IMR-90 (cell line): ENCODE measurements around the gene ABTB2. TPM values are rescaled to one million over a fixed set of nuclear protein-coding genes. Genes with fewer than 3 reads are reported as not detected.

Experiments used
- ATAC-seq: fragments of 200-7000 bp; cut with Tn5 transposase; 2 replicates; pipeline ENCODE4 v1.9.1; 2020; ENCODE audit warnings: low read depth, mild to moderate bottlenecking, moderate library complexity
- BruUV-seq: library from RNA; stranded (reverse); fragments of 400-500 nt; replicated peaks from 2 replicates; lab custom pipeline; 2021; lab: Mats Ljungman, UMichigan
- CTCF ChIA-PET: fragments of 300-600 bp; formaldehyde crosslinking; extraction: SDS; loops from one replicate; lab custom pipeline; 2021; ENCODE audit warnings: antibody characterized with exemption; lab: Yijun Ruan, JAX
- POLR2A ChIA-PET: fragments of 300-600 bp; sonication (Branson Sonifier 250); formaldehyde crosslinking; loops from one replicate; lab custom pipeline; 2022; ENCODE audit warnings: antibody characterized with exemption; ENCODE audit not compliant: unreplicated experiment; lab: Charles Lee
- DNase-seq: peaks from one replicate; pipeline ENCODE4 v3.0.0; 2013
- H2AFZ ChIP-seq: replicated peaks from 2 replicates; pipeline ENCODE3; 2013; ENCODE audit warnings: low read length, mild to moderate bottlenecking; ENCODE audit not compliant: poor library complexity
- H2AK5ac ChIP-seq: 2 replicates; pipeline ENCODE4 v1.6.1; 2013; ENCODE audit warnings: low read depth, low read length, inconsistent platforms
- H2AK9ac ChIP-seq: replicated peaks from 2 replicates; pipeline ENCODE3; 2013; ENCODE audit warnings: mild to moderate bottlenecking, low read depth, low read length, moderate library complexity; ENCODE audit not compliant: poor library complexity
- H2BK120ac ChIP-seq: 2 replicates; pipeline ENCODE4 v1.6.1; 2013; ENCODE audit warnings: low read depth, low read length, inconsistent platforms
- H2BK15ac ChIP-seq: 3 replicates; pipeline ENCODE4 v1.6.1; 2013; ENCODE audit warnings: low read depth, low read length, inconsistent platforms
- H2BK20ac ChIP-seq: 2 replicates; pipeline ENCODE4 v1.6.1; 2013; ENCODE audit warnings: low read depth, mild to moderate bottlenecking, inconsistent platforms, low read length, moderate library complexity
- H2BK5ac ChIP-seq: 2 replicates; pipeline ENCODE4 v1.6.1; 2013; ENCODE audit warnings: mild to moderate bottlenecking, low read depth, low read length, inconsistent platforms; ENCODE audit not compliant: poor library complexity, severe bottlenecking
- H3K14ac ChIP-seq: replicated peaks from 2 replicates; pipeline ENCODE4 v1.6.1; 2013; ENCODE audit warnings: low read depth, low read length, inconsistent platforms
- H3K18ac ChIP-seq: 2 replicates; pipeline ENCODE4 v1.6.1; 2013; ENCODE audit warnings: low read depth, low read length, control low read depth
- H3K23ac ChIP-seq: 2 replicates; pipeline ENCODE4 v1.6.1; 2013; ENCODE audit warnings: low read depth, low read length, inconsistent platforms
- H3K27ac ChIP-seq: 2 replicates; pipeline ENCODE4 v1.5.1; 2013; ENCODE audit warnings: mild to moderate bottlenecking, control low read depth, low read length; ENCODE audit not compliant: insufficient read depth
- H3K27me3 ChIP-seq: 2 replicates; pipeline ENCODE4 v1.6.1; 2013; ENCODE audit warnings: low read length; ENCODE audit not compliant: control insufficient read depth, insufficient read depth
- H3K36me3 ChIP-seq: 2 replicates; pipeline ENCODE4 v1.6.1; 2013; ENCODE audit warnings: low read length, mixed read lengths; ENCODE audit not compliant: control insufficient read depth, insufficient read depth
- H3K4ac ChIP-seq: 2 replicates; pipeline ENCODE4 v1.6.1; 2013; ENCODE audit warnings: low read depth, low read length, inconsistent platforms
- H3K4me1 ChIP-seq: 2 replicates; pipeline ENCODE4 v1.6.1; 2013; ENCODE audit warnings: low read length, mixed read lengths; ENCODE audit not compliant: control insufficient read depth, insufficient read depth
- H3K4me2 ChIP-seq: 2 replicates; pipeline ENCODE4 v1.6.1; 2013; ENCODE audit warnings: low read depth, mild to moderate bottlenecking, control low read depth, low read length, moderate library complexity
- H3K4me3 ChIP-seq: 2 replicates; pipeline ENCODE4 v1.5.1; 2013; ENCODE audit warnings: low read depth, mild to moderate bottlenecking, control low read depth, low read length, moderate library complexity; ENCODE audit not compliant: insufficient read depth
- H3K56ac ChIP-seq: 2 replicates; pipeline ENCODE4 v1.6.1; 2013; ENCODE audit warnings: low read length, inconsistent platforms; ENCODE audit not compliant: insufficient read depth; ENCODE audit errors: extremely low read depth
- H3K79me1 ChIP-seq, 2 experiments: 2 replicates each; pipeline ENCODE4 v1.6.1; 2013; ENCODE audit warnings: low read length in 2 of 2, inconsistent platforms in 1 of 2, low read depth in 1 of 2
- H3K9ac ChIP-seq: 2 replicates; pipeline ENCODE4 v1.6.1; 2013; ENCODE audit warnings: low read depth, low read length, control low read depth
- H3K9me1 ChIP-seq: 2 replicates; pipeline ENCODE4 v1.6.1; 2013; ENCODE audit warnings: low read length, inconsistent platforms; ENCODE audit not compliant: insufficient read depth
- H3K9me3 ChIP-seq: 2 replicates; pipeline ENCODE4 v1.6.1; 2013; ENCODE audit warnings: low read length; ENCODE audit not compliant: control insufficient read depth, insufficient read depth
- H4K20me1 ChIP-seq: 2 replicates; pipeline ENCODE4 v1.6.1; 2013; ENCODE audit warnings: low read length, inconsistent platforms; ENCODE audit not compliant: insufficient read depth
- H4K5ac ChIP-seq: 2 replicates; pipeline ENCODE4 v1.6.1; 2013; ENCODE audit warnings: mild to moderate bottlenecking, low read depth, low read length, control low read depth
- H4K8ac ChIP-seq, 2 experiments: 2 replicates each; pipeline ENCODE4 v1.6.1; 2013; ENCODE audit warnings: low read depth in 2 of 2, low read length in 2 of 2, control low read depth in 1 of 2, inconsistent platforms in 1 of 2
- H4K91ac ChIP-seq: 2 replicates; pipeline ENCODE4 v1.6.1; 2013; ENCODE audit warnings: low read depth, low read length, inconsistent platforms; ENCODE audit not compliant: insufficient read depth
- BHLHE40 ChIP-seq: fragments of 150-350 bp; IDR thresholded peaks from 2 replicates; pipeline ENCODE4 v1.6.1; 2016; ENCODE audit warnings: mild to moderate bottlenecking, low read depth, low read length
- CEBPB ChIP-seq: IDR thresholded peaks from 2 replicates; pipeline ENCODE4 v1.6.1; 2012; ENCODE audit warnings: low read depth, low read length, improper control_type of control experiment
- CHD1 ChIP-seq: IDR thresholded peaks from 2 replicates; pipeline ENCODE4 v1.6.1; 2012; ENCODE audit warnings: low read depth, low read length, improper control_type of control experiment
- CTCF ChIP-seq: conservative IDR thresholded peaks from 2 replicates; pipeline ENCODE4 v1.5.1; 2012; ENCODE audit warnings: mild to moderate bottlenecking, low read depth, low read length, improper control_type of control experiment
- FOS ChIP-seq: fragments of 150-350 bp; IDR thresholded peaks from 2 replicates; pipeline ENCODE4 v1.6.1; 2016; ENCODE audit warnings: low read depth, low read length
- MAFK ChIP-seq: IDR thresholded peaks from 2 replicates; pipeline ENCODE4 v1.6.1; 2012; ENCODE audit warnings: low read depth, low read length, improper control_type of control experiment
- MAZ ChIP-seq: IDR thresholded peaks from 2 replicates; pipeline ENCODE4 v1.6.1; 2012; ENCODE audit warnings: low read depth, mild to moderate bottlenecking, low read length, improper control_type of control experiment, moderate library complexity, borderline replicate concordance
- MXI1 ChIP-seq: IDR thresholded peaks from 2 replicates; pipeline ENCODE4 v1.6.1; 2012; ENCODE audit warnings: low read depth, mild to moderate bottlenecking, low read length, moderate library complexity, borderline replicate concordance
- POLR2A ChIP-seq: IDR thresholded peaks from 2 replicates; pipeline ENCODE4 v1.6.1; 2012; ENCODE audit warnings: mild to moderate bottlenecking, low read depth, low read length
- RAD21 ChIP-seq: IDR thresholded peaks from 2 replicates; pipeline ENCODE4 v1.6.1; 2012; ENCODE audit warnings: low read length, improper control_type of control experiment
- RCOR1 ChIP-seq: IDR thresholded peaks from 2 replicates; pipeline ENCODE4 v1.6.1; 2012; ENCODE audit warnings: mild to moderate bottlenecking, low read length, improper control_type of control experiment; ENCODE audit not compliant: insufficient replicate concordance
- RFX5 ChIP-seq: IDR thresholded peaks from 2 replicates; pipeline ENCODE4 v1.8.0; 2012; ENCODE audit warnings: low read depth, mild to moderate bottlenecking, low read length, moderate library complexity
- SMC3 ChIP-seq: fragments of 150-350 bp; IDR thresholded peaks from 2 replicates; pipeline ENCODE4 v1.6.1; 2016; ENCODE audit warnings: low read depth, mild to moderate bottlenecking, antibody characterized with exemption, low read length, moderate library complexity
- WGBS, 2 experiments: methylation state at CpG; one replicate each; pipeline versions ENCODE4 v1.1.5 to v1.1.7; 2013; ENCODE audit warnings: missing lambda C conversion rate in 2 of 2; ENCODE audit not compliant: insufficient read length in 1 of 2; ENCODE audit errors: extremely low coverage in 2 of 2; 5-methylcytosine and 5-hydroxymethylcytosine counted together
- dilution Hi-C: fragments of 300-500 bp; cut with HindIII; formaldehyde crosslinking; loops from one replicate; pipeline ENCODE4 v1.14.3; 2018; ENCODE audit warnings: low sequenced_read_pairs; ENCODE audit not compliant: unreplicated experiment
- in situ Hi-C: fragments of 300-500 bp; cut with MboI; formaldehyde crosslinking; loops from 3 replicates; pipeline ENCODE4 v1.14.3; 2019; ENCODE audit warnings: low sequenced_read_pairs, inconsistent platforms, mixed read lengths
- intact Hi-C: fragments of 100-400 bp; cut with micrococcal nuclease; formaldehyde crosslinking; loops from 2 replicates; pipeline ENCODE4 v1.10.0; 2022
- polyA plus RNA-seq, 3 experiments: library from polyadenylated mRNA; depleted of rRNA; stranded (reverse); fragments of >200 nt; gene quantifications; 2 replicates each; pipeline ENCODE4 v1.2.3, GENCODE V29; 2012; ENCODE audit warnings: low replicate concordance in 1 of 3
- total RNA-seq: library from RNA; depleted of rRNA; stranded (reverse); fragments of >200 nt; gene quantifications from 2 replicates; pipeline ENCODE4 v1.2.3, GENCODE V29; 2012

Gene ABTB2
- total and polyA plus RNA-seq, 2 of the 4 experiments (the other 2 are of a cell fraction): 0.18 to 2.0 TPM

GRCh38 chr11:34252651-34253050, 105.2 kb downstream of the ABTB2 start:
- Histone ChIP-seq H3K9me3 (no peaks in the 10 kb centered on the region), H2BK15ac (no peak overlapping the region), H3K18ac (no peak overlapping the region), H2AFZ (no peak overlapping the region), H2AK5ac (no peak overlapping the region), H2BK120ac (no peak overlapping the region), H3K79me1 (no peaks in the 10 kb centered on the region), H3K27ac (no peak overlapping the region), H2BK20ac (no peak overlapping the region), H4K8ac (no peak overlapping the region), H3K4me3 (no peak overlapping the region), H3K4me2 (no peak overlapping the region), H3K9ac (no peak overlapping the region), H3K9me1 (peaks cover 6% of the 10 kb centered on the region; the same call in 1 of the 2 replicates), H3K14ac (no peak overlapping the region), H3K4ac (no peak overlapping the region), H3K56ac (no peak overlapping the region), H3K36me3 (no peaks in the 10 kb centered on the region), H4K91ac (no peak overlapping the region), H2AK9ac (no peak overlapping the region), H3K27me3 (peaks cover 11% of the 10 kb centered on the region), H4K5ac (no peak overlapping the region), H3K4me1 (peaks cover 5% of the 10 kb centered on the region; the same call in 1 of the 2 replicates), H3K23ac (no peak overlapping the region), H2BK5ac (no peak overlapping the region), H4K20me1 (no peaks in the 10 kb centered on the region)
- in situ Hi-C loops: no loop called here
- ChIA-PET CTCF (no interaction called here), POLR2A (no interaction called here)
- intact Hi-C loops: no loop called here
- DNase-seq: no peak
- dilution Hi-C loops: no loop called here
- TF ChIP-seq RFX5: no peak
- no peak for TF ChIP-seq CTCF
- no peak for TF ChIP-seq CEBPB
- TF ChIP-seq CHD1: no peak
- no peak for TF ChIP-seq MAFK
- no peak for TF ChIP-seq RCOR1
- no peak for TF ChIP-seq RAD21
- no peak for TF ChIP-seq POLR2A
- TF ChIP-seq FOS: no peak
- no peak for TF ChIP-seq MXI1
- TF ChIP-seq BHLHE40: no peak
- TF ChIP-seq SMC3: no peak
- no peak for TF ChIP-seq MAZ
- 100% methylated on average over 2 of the region's 3 CpGs; no CpG with 5 or more reads in 1 of the 2 experiments for WGBS, 2 experiments
- no TSS peak for BruUV-seq
- no peak for ATAC-seq
